ENCODE data around the gene MESP2.

DNA sequence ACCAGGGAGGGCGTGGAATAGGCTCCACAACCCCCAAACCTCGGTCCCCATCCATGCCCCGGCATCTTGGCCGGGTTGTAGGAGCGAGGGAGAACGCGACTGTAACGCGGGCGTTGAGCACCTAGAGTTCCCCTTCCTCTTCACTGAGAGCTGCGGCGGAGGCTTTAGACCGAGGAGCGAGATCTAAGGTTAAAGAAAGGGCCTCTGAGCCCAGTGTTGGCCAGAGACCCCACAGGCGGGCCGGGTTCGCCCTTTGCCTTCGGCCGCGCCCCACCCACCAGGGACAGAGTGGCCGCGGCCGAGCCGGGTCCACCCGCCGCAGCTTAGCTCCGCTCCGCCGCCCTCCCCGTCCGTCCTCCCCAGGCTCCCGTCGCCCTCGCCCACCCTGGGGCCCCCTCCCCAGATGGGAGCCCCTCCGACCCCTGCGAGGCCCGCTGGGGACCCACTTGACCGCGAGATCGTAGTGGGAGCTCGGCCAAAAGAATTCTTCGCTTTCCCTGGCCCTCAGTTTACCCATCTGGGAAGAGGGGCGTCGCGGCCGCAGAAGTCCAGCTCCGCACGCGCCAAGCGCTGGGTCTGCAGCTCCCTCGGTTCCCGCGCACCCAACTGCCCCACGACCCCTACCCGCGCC, 38.1 kb downstream of the MESP2 start:
- TF ChIP-seq POLR2A (IDR thresholded peaks at IDR 0.05): no peak
- TF ChIP-seq, protein P1, sequence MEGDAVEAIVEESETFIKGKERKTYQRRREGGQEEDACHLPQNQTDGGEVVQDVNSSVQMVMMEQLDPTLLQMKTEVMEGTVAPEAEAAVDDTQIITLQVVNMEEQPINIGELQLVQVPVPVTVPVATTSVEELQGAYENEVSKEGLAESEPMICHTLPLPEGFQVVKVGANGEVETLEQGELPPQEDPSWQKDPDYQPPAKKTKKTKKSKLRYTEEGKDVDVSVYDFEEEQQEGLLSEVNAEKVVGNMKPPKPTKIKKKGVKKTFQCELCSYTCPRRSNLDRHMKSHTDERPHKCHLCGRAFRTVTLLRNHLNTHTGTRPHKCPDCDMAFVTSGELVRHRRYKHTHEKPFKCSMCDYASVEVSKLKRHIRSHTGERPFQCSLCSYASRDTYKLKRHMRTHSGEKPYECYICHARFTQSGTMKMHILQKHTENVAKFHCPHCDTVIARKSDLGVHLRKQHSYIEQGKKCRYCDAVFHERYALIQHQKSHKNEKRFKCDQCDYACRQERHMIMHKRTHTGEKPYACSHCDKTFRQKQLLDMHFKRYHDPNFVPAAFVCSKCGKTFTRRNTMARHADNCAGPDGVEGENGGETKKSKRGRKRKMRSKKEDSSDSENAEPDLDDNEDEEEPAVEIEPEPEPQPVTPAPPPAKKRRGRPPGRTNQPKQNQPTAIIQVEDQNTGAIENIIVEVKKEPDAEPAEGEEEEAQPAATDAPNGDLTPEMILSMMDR (IDR thresholded peaks at IDR 0.05): no peak
